Fibroblast of upper back skin (primary cell): Measurements from ENCODE around the gene TCEA3.

Experiments
- DNase-seq: peaks from one replicate; pipeline ENCODE4 v3.0.0-alpha.2; 2013

Gene TCEA3

GRCh38 chr1:23366598-23366997 lies 58.0 kb downstream of the TCEA3 start:
- no peak for DNase-seq

- no peak for DNase-seq
These were observed 58.4 kb downstream of the TCEA3 start for GRCh38 chr1:23366146-23366545.

GRCh38 chr1:23362218-23362713 lies 62.3 kb downstream of the TCEA3 start:
- no peak for DNase-seq

- DNase-seq = no peak
These were observed 66.2 kb downstream of the TCEA3 start for GRCh38 chr1:23358310-23358875.

- DNase-seq = no peak
These were observed 67.2 kb downstream of the TCEA3 start for GRCh38 chr1:23357138-23357908.

GRCh38 chr1:23356471-23357137 lies 67.9 kb downstream of the TCEA3 start:
- DNase-seq = no peak

GRCh38 chr1:23354245-23354644 lies 70.3 kb downstream of the TCEA3 start:
- no peak for DNase-seq

GRCh38 chr1:23352096-23352695 lies 72.4 kb downstream of the TCEA3 start:
- no peak for DNase-seq

GRCh38 chr1:23345920-23346319 lies 78.6 kb downstream of the TCEA3 start:
- DNase-seq = no peak

GRCh38 chr1:23344987-23345472 lies 79.5 kb downstream of the TCEA3 start:
- DNase-seq = peak; percentile 26

- DNase-seq = peak; percentile 100
These were observed 80.2 kb downstream of the TCEA3 start, which contains the start of gene HNRNPR for GRCh38 chr1:23344111-23344986. HNRNPR (minus strand) TSS chr1:23344284; CDS start chr1:23341008, 3,276 bp downstream.

- peak; percentile 91 for DNase-seq
These were observed 81.1 kb downstream of the TCEA3 start for GRCh38 chr1:23343221-23344110.

GRCh38 chr1:23341931-23342692 lies 82.4 kb downstream of the TCEA3 start:
- no peak for DNase-seq

GRCh38 chr1:23339632-23340031 lies 84.9 kb downstream of the TCEA3 start:
- no peak for DNase-seq

GRCh38 chr1:23337869-23338268 lies 86.7 kb downstream of the TCEA3 start:
- DNase-seq = peak; percentile 14

- no peak for DNase-seq
These were observed 92.8 kb downstream of the TCEA3 start for GRCh38 chr1:23331713-23332112.
